ACHN (cell line): ENCODE measurements around the gene CAPZB.

Experiments
- DNase-seq: peaks from one replicate; pipeline ENCODE4 v3.0.0-alpha.2; 2015
- in situ Hi-C: cut with HindIII; loops from 2 replicates; pipeline ENCODE4 v1.10.0; 2017; ENCODE audit warnings: low sequenced_read_pairs, low pct_ligation_motif_present, low pct_unique_long_range_greater_than_20kb

Gene CAPZB

DNA sequence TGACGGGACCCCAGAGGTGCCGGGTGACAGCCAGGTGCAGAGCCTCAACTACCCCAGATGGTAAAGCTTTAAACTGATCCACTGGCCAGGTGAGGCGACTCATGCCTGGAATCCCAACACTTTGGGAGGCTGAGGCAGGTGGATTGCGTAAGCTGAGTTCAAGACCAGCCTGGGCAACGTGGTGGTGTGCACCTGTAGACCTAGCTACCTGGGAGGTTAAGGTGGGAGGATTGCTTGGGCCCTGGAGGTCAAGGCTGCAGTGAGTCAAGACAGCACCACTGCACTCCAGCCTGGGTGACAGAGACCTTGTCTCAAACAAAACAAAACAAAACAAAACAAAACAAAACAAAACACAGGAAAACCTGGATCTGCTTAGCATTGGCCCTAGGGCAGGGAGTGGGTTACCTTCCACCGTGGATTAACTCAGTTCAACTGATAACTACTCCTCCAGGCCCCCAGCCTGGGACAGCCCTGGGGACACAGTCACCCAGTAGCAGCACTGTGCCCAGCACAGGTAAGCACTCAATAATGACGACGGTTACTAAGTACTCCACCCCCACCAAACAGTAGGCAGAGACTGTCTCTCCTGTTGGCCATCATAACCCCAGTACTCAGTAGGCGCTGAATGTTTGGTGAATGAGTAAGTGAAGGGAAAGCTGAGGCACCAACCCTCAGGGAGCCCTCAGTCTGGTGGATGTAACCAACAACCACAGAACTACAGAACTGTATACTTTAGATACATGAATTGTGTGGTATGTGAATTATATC, 151.6 kb downstream of the CAPZB start:
- in situ Hi-C loops: no loop called here
- no peak for DNase-seq

DNA sequence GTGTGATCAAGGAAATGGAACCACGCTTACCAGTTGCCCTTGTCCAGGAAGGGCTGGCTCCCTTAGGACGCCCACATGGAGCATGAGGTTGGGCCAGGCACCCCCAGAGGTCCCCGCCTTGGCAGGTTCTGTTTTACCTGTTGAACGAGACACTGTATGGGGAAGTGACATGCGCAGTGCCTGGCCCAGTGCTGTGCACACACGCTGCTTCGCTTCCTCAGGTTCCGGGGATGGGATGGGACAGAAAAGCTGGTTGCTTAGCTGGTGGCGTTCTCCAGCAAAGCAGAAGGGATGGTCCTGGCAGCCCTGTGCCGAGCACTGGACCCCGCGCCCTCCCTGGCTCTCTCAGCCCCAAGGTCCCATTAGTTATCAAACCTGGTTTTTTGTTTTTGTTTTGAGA, 152.5 kb downstream of the CAPZB start:
- no peak for DNase-seq
- in situ Hi-C loops: no loop called here

DNA sequence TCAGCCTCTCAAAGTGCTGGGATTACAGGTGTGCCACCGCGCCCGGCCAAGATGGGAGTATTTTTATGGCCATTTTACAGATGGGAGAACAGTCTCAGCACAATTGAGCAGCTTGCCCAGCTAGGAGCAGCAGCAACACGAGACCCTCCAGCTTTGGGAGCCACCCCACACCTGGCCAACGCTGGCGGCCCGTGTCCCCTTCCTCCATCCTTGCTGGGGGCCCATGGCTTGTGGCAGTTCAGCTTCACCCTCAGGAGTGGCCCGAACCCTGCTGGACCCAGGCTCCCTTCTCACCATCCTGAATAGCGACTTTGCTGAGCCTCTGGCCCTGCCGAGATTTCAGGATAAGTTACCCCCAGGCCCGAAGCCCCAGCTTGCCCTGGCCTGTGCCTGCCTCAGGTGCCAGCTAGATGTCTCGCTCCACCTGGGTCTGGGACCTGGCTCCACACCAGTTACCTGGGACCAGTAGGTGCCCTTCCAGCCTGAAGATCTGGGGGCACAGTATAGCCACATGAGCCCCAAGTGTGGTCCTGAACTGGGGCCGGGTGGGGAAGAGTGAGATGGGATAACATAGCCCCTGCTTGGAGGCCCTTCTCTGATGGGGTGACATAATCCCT, 154.0 kb downstream of the CAPZB start:
- in situ Hi-C loops: no loop called here
- DNase-seq: no peak

DNA sequence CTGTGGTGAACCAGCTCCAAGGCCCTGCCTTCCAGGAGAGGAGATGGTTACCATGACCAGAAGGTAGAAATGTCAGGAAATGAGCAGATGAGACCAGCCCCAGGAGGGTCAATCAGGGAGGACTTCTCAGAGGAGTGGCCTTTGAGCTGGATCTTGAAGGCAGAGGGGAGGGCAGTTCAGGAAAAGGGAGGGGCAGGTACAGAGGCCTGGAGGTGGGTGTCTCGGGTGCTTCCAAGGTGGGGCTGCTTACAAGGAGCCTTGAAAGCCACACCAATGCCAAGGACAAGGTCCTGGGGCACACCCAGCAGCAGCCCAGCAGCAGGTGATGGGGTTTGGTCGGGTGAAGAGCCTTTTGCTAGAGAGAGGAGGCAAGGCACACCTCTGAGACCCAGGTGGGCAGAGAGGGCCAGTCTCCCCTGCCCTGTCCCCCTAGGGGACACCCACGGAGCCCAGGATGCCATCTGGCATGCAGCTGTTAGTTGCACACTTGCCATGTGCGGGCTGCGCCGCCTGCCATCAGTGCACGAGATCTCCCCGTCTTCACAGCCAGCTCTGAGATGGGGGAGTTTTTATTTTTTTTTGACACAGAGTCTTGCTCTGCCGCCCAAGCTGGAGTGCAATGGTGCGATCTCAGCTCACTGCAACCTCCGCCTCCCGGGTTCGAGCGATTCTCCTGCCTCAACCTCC, 154.7 kb downstream of the CAPZB start:
- DNase-seq: no peak
- in situ Hi-C loops: no loop called here

DNA sequence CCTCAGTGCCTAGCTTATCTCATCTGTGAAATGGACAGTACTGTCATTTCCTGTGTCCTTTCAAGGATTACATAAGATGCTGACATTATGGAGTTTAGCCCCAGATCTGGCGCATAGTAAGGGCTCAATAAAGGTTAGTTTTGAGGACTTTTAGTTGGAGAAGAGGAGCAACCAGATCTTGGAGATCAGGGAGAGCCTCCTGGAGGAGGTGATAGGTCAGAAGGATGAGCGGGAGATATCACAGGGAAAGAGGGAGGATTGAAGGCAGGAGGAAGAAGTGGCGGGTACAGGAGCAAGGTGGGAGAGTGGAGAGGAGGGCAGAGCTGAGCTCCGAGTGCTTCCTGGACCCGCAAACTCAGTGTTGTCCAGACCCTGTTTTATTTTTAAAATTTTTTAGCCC, 155.7 kb downstream of the CAPZB start:
- no peak for DNase-seq
- in situ Hi-C loops: no loop called here

DNA sequence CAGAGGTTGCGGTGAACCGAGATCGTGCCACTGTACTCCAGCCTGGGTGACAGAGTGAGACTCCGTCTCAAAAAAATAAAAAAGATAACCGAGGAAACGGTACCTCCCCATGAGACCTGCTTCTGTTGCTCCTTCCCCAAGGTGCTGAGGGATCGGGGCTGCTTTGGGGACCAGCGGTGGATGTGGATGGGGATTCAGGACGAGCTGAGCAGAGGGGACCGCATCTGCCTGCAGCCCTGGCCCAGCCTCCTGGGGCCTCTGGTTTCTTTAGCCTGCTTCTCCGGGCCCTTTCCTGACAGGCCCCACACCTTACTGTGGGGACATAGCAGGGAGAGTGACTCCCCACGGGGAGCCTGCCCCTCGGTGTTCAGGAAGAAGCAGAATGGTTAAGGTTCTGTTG, 156.2 kb downstream of the CAPZB start:
- DNase-seq: no peak
- in situ Hi-C loops: no loop called here

DNA sequence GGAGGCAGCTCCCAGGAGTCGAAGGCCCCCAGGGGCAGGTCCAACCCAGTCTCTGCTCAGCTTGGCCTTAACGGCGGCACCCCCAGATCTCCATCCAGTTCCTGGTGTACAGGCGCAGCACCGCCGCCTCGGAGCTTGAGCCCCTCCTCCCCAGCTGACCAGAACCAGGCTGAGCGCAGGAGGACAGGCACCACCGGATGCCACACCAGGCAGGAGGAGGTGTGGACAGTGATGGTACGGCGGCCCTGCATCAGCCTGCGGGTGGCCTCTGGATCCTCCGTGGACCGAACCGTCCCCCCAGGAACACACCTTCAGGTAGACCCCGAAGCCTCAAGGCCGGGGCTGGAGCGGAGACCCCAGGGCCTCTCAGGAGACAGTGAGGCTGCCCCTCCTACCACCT, 156.9 kb downstream of the CAPZB start:
- in situ Hi-C loops: no loop called here

DNA sequence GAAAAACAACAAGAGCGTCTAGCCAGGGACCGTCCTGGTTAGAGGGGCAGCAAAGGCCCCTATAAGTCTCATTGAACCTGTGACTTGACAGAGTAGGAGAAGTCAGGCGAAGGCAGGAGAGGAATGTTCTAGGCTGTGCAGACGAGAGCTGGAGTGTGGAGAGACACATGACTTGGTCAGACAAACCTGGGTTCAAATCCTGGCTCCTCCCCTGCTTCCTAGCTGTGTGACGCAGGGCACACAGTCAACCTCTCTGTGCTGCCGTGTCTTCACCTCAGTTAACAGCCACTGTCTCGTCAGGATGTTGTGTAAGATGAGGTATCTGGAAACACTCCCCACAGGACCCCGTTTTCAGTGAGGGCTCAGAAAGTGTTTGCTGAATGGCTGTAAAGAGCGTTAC, 157.6 kb downstream of the CAPZB start:
- no peak for DNase-seq
- in situ Hi-C loops: no loop called here

More for the DNA sequence above, 156.9 kb downstream of the CAPZB start:
- no peak for DNase-seq

DNA sequence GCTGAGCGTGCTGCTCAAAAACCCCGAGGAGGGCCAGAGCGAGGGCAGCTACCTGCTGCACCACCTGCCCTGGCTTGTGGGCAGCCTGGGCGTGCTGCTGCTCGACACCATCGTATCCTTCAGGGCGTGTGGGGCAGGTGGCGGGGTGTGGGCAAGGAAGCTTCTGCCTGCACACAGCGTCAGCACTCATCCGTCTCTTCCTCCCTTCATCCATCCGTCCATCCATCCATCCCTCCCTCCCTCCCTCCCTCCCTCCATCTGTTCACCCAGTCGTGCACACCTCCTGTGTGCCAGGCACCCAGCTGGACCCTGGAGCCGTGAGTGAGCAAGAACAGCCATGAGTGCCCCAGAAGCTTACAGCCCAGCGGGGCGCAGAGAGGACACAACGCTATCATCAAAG, 158.0 kb downstream of the CAPZB start:
- in situ Hi-C loops: no loop called here
- DNase-seq: no peak

DNA sequence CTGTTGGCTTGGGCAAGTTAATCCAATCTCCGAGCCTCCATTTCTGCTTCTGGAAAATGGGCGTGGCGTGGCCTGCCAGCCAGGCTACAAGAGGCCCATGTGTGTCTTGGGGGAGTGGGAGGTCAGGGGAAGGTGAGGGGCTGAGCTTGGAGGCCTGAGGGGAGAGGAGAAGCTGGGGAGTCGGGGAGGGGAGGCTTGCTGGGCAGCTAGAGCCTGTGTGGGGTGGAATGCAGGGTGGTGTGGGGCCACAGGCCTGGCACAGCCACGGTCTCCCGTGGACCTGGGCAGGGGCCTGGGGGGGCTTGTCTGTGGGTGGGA, 158.6 kb downstream of the CAPZB start:
- DNase-seq: no peak
- in situ Hi-C loops: no loop called here

DNA sequence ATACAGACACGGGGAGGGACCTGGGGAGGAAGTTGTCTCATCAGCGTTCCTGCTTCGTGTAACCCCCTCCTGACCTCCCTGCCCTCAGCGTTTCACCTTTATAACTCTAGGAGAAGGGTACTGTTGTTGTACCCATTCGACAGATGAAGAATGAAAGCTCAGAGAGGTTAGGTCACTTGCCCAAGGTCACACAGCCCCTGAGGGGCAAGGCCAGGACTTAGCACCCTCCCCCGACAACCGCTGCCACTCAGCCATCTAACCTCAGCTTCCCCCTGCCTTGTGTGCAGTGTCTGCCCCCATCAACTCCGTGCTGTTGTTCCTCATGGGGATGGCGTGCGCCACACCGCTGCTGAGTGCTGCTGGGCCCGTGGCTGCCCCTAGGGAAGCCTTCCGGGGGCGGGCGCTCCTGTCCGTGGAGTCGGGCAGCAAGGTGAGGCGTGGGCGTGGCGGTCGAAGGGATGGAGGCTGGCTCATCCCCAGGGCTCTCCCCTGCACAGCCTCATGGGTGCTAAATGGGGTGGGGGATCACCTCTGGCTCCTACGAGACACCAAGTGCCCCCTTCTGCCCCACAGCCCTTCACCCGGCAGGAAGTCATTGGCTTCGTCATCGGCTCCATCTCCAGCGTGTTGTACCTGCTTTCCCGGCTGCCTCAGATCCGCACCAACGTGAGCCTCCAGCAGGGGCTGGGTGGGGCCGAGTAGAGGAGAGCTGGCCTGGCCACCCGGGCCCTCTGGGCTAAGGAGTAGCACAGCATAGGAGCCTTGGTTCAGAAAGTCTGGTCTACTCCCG, 159.2 kb downstream of the CAPZB start:
- no peak for DNase-seq
- in situ Hi-C loops: no loop called here

DNA sequence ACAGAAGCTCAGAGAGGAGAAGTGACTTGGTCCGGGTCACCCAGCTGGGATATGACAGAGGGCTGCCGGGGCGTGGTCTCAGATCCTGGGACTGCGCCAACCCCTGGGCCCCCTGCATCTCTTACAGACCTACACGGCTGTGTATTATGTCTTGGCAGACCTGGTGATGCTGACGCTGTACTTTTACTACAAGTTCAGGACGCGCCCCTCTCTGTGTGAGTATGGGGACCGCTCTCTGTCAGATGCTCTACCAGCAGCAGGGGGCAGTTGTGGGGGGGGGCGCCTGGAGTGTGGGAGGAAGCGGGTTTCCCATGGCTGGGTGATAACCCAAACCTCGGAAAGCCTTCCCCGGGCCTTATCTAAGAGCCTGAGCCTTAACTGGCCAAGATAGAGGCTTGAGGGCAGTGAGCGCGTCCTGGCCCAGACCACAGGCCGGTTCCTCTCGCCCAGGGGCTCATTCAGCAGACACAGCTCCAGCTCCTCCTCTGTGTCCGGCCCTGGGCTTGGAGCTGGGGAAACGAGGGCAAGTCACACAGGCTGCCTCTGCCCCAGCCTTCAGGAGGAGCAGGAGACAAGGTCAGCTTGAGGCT, 159.9 kb downstream of the CAPZB start:
- DNase-seq: no peak
- in situ Hi-C loops: no loop called here

DNA sequence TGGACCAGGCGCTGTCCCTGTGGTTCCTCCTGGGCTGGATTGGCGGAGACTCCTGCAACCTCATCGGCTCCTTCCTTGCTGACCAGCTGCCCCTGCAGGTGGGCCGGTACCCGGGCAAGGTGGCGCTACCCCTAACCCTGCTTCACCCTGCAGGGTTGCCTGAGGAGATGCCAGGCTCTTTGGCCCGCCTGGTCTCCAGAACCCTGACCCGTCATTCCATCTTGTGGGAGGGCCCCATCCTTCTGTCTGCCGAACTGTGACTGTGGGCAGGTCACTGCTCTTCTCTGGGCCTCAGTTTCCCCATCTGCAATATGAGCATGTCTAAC, 160.7 kb downstream of the CAPZB start:
- in situ Hi-C loops: no loop called here
- no peak for DNase-seq

DNA sequence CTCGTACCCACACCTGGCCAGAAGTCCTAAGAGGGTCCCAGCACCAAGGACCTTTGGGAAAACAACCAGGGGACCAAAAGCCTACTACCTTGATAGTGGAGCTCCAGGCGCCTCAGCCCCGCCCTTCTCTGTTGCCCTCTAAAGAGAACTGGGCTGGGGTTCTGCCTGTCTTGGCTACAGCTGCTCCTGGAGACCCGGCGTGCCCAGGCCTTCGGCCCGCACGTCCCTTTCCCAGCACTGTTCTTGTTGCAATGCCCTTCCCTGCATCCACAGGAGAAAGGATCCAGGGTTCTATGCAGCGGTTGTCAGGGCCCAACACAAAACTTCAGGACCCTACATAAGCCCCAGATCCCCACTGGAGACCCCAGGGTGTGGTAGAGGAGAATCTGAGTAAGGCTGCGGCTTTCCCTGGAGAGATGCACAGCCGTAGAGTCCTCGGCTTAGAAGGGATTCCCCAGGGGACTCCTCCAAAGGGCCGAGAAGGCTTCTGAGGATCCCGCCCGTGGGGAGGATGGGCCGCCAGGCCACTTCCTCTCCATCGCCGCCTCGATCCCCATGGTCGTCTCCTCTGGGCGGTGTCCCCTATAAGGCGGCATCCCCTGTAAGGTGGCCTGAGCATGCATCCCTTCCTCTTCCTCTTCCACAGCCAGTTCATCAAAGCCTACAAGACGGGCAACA, 161.2 kb downstream of the CAPZB start:
- DNase-seq: no peak
- in situ Hi-C loops: no loop called here

DNA sequence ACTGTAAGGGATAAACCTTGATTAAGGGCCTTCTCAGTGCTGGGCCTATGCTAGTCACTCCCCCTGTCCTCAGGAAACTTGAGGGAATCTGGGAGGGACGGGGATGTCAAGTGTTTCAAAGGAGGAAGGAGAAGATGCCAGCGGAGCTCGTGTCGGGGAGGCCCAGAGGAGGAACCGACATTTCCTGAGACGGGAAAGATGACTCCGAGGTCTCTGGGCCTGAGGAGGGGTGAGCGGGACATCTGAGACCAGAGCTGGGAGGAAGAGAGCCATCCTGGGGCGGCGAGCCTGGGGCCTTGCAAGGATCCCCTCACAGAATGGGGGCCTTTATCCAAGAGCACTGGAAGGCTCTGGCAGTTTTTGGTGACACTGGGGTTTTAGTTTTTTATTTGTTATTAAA, 162.9 kb downstream of the CAPZB start:
- DNase-seq: no peak
- in situ Hi-C loops: no loop called here

DNA sequence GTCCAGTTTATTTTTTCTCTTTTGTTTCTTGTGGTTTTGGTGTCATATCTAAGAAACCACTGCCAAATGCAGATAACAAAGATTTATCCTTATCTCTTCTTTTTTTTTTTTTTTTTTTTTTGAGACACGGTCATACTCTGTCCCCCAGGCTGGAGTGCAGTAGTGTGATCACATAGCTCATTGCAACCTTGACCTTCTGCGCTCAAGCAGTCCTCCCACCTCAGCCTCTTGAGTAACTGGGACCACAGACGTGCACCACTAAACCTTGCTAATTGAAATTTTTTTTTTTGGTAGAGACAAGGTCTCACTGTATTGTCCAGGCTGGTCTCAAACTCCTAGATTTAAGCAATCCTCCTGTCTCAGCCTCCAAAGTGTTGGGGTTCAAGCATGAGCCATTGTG, 164.3 kb downstream of the CAPZB start:
- in situ Hi-C loops: no loop called here
- DNase-seq: no peak

DNA sequence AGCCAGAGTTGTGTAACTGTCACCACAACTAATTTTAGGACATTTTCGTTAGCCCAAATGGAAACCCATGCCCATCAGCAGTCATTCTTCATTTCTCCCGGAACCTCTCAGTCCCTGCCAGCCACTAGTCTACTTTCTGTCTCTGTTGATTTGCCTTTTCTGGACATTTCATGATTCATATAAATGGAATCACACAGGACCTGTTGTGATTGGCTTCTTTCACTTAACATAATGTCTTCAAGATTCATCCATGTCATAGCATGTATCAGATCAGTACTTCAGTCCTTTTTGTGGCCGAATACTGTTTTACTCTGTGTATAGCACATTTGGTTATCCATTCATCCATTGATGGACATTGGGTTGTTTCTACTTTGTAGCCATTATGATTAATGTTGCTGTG, 166.1 kb downstream of the CAPZB start:
- in situ Hi-C loops: no loop called here

DNA sequence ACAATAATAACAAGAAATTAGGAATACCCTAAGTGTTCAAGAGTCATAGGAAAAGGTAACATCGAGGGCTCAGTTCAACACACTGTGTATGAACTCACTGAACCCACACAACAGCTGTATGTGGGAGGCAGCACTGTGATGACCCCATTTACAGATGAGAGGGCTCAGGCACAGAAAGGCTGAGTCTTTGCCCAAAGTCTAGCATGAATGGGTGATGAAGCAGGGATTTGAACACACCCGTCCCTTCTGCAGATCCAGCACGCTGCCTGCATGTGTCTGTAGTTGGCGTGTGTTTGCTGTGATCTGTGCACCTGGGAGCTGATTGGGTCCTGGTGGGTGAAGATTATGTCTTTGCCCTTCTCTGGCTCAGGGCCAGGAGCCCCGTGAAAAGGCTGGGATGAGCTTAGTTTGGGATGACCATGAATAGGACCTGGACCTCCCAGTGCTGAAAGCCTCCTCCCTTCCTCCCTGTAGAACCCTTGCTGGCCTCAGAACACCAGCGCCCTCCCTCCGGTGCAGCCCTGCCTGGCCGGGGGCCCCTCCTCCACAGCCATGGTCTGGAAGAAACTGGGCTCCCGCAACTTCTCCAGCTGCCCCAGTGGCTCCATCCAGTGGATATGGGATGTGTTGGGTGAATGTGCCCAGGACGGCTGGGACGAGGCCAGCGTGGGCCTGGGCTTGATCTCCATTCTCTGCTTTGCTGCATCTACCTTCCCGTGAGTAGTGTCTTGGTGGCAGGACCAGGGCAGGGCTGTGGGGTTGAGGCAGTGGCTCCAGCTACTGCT, 168.0 kb downstream of the CAPZB start:
- DNase-seq: no peak
- in situ Hi-C loops: no loop called here

More for the DNA sequence above, 166.1 kb downstream of the CAPZB start:
- DNase-seq: no peak
